ENCODE results near the gene F10.

- no peak for TF ChIP-seq CTCF (conservative IDR thresholded peaks at IDR 0.05 in 1 of 2, IDR thresholded peaks at IDR 0.05 in 1 of 2; ENCODE audit: extremely low read depth in 1 of 2, insufficient read depth in 1 of 2, low read depth in 1 of 2, low read length in 2 of 2)
- TF ChIP-seq EZH2 (IDR thresholded peaks at IDR 0.05; ENCODE audit: borderline replicate concordance, low read length): no peak
Observed at GRCh38 chr13:113178070-113178895, 55.7 kb downstream of the F10 start.
